IMR-90 (cell line): Measurements from ENCODE around the gene TIAM2. TPM values are rescaled to one million over a fixed set of nuclear protein-coding genes. Genes with fewer than 3 reads are reported as not detected.
A peak's percentile ranks its signal among the peaks of the same experiment; 100 is the strongest.

ENCODE experiments used
- ATAC-seq: fragments of 200-7000 bp; cut with Tn5 transposase; 2 replicates; pipeline ENCODE4 v1.9.1; 2020; ENCODE audit warnings: low read depth, mild to moderate bottlenecking, moderate library complexity
- BruUV-seq: library from RNA; stranded (reverse); fragments of 400-500 nt; replicated peaks from 2 replicates; lab custom pipeline; 2021; lab: Mats Ljungman, UMichigan
- CTCF ChIA-PET: fragments of 300-600 bp; formaldehyde crosslinking; extraction: SDS; loops from one replicate; lab custom pipeline; 2021; ENCODE audit warnings: antibody characterized with exemption; lab: Yijun Ruan, JAX
- POLR2A ChIA-PET: fragments of 300-600 bp; sonication (Branson Sonifier 250); formaldehyde crosslinking; loops from one replicate; lab custom pipeline; 2022; ENCODE audit warnings: antibody characterized with exemption; ENCODE audit not compliant: unreplicated experiment; lab: Charles Lee
- DNase-seq: peaks from one replicate; pipeline ENCODE4 v3.0.0; 2013
- H2AFZ ChIP-seq: replicated peaks from 2 replicates; pipeline ENCODE3; 2013; ENCODE audit warnings: low read length, mild to moderate bottlenecking; ENCODE audit not compliant: poor library complexity
- H2AK5ac ChIP-seq: 2 replicates; pipeline ENCODE4 v1.6.1; 2013; ENCODE audit warnings: low read depth, low read length, inconsistent platforms
- H2AK9ac ChIP-seq: replicated peaks from 2 replicates; pipeline ENCODE3; 2013; ENCODE audit warnings: mild to moderate bottlenecking, low read depth, low read length, moderate library complexity; ENCODE audit not compliant: poor library complexity
- H2BK120ac ChIP-seq: 2 replicates; pipeline ENCODE4 v1.6.1; 2013; ENCODE audit warnings: low read depth, low read length, inconsistent platforms
- H2BK15ac ChIP-seq: 3 replicates; pipeline ENCODE4 v1.6.1; 2013; ENCODE audit warnings: low read depth, low read length, inconsistent platforms
- H2BK20ac ChIP-seq: 2 replicates; pipeline ENCODE4 v1.6.1; 2013; ENCODE audit warnings: low read depth, mild to moderate bottlenecking, inconsistent platforms, low read length, moderate library complexity
- H2BK5ac ChIP-seq: 2 replicates; pipeline ENCODE4 v1.6.1; 2013; ENCODE audit warnings: mild to moderate bottlenecking, low read depth, low read length, inconsistent platforms; ENCODE audit not compliant: poor library complexity, severe bottlenecking
- H3K14ac ChIP-seq: replicated peaks from 2 replicates; pipeline ENCODE4 v1.6.1; 2013; ENCODE audit warnings: low read depth, low read length, inconsistent platforms
- H3K18ac ChIP-seq: 2 replicates; pipeline ENCODE4 v1.6.1; 2013; ENCODE audit warnings: low read depth, low read length, control low read depth
- H3K23ac ChIP-seq: 2 replicates; pipeline ENCODE4 v1.6.1; 2013; ENCODE audit warnings: low read depth, low read length, inconsistent platforms
- H3K27ac ChIP-seq: 2 replicates; pipeline ENCODE4 v1.5.1; 2013; ENCODE audit warnings: mild to moderate bottlenecking, control low read depth, low read length; ENCODE audit not compliant: insufficient read depth
- H3K27me3 ChIP-seq: 2 replicates; pipeline ENCODE4 v1.6.1; 2013; ENCODE audit warnings: low read length; ENCODE audit not compliant: control insufficient read depth, insufficient read depth
- H3K36me3 ChIP-seq: 2 replicates; pipeline ENCODE4 v1.6.1; 2013; ENCODE audit warnings: low read length, mixed read lengths; ENCODE audit not compliant: control insufficient read depth, insufficient read depth
- H3K4ac ChIP-seq: 2 replicates; pipeline ENCODE4 v1.6.1; 2013; ENCODE audit warnings: low read depth, low read length, inconsistent platforms
- H3K4me1 ChIP-seq: 2 replicates; pipeline ENCODE4 v1.6.1; 2013; ENCODE audit warnings: low read length, mixed read lengths; ENCODE audit not compliant: control insufficient read depth, insufficient read depth
- H3K4me2 ChIP-seq: 2 replicates; pipeline ENCODE4 v1.6.1; 2013; ENCODE audit warnings: low read depth, mild to moderate bottlenecking, control low read depth, low read length, moderate library complexity
- H3K4me3 ChIP-seq: 2 replicates; pipeline ENCODE4 v1.5.1; 2013; ENCODE audit warnings: low read depth, mild to moderate bottlenecking, control low read depth, low read length, moderate library complexity; ENCODE audit not compliant: insufficient read depth
- H3K56ac ChIP-seq: 2 replicates; pipeline ENCODE4 v1.6.1; 2013; ENCODE audit warnings: low read length, inconsistent platforms; ENCODE audit not compliant: insufficient read depth; ENCODE audit errors: extremely low read depth
- H3K79me1 ChIP-seq, 2 experiments: 2 replicates each; pipeline ENCODE4 v1.6.1; 2013; ENCODE audit warnings: low read length in 2 of 2, inconsistent platforms in 1 of 2, low read depth in 1 of 2
- H3K9ac ChIP-seq: 2 replicates; pipeline ENCODE4 v1.6.1; 2013; ENCODE audit warnings: low read depth, low read length, control low read depth
- H3K9me1 ChIP-seq: 2 replicates; pipeline ENCODE4 v1.6.1; 2013; ENCODE audit warnings: low read length, inconsistent platforms; ENCODE audit not compliant: insufficient read depth
- H3K9me3 ChIP-seq: 2 replicates; pipeline ENCODE4 v1.6.1; 2013; ENCODE audit warnings: low read length; ENCODE audit not compliant: control insufficient read depth, insufficient read depth
- H4K20me1 ChIP-seq: 2 replicates; pipeline ENCODE4 v1.6.1; 2013; ENCODE audit warnings: low read length, inconsistent platforms; ENCODE audit not compliant: insufficient read depth
- H4K5ac ChIP-seq: 2 replicates; pipeline ENCODE4 v1.6.1; 2013; ENCODE audit warnings: mild to moderate bottlenecking, low read depth, low read length, control low read depth
- H4K8ac ChIP-seq, 2 experiments: 2 replicates each; pipeline ENCODE4 v1.6.1; 2013; ENCODE audit warnings: low read depth in 2 of 2, low read length in 2 of 2, control low read depth in 1 of 2, inconsistent platforms in 1 of 2
- H4K91ac ChIP-seq: 2 replicates; pipeline ENCODE4 v1.6.1; 2013; ENCODE audit warnings: low read depth, low read length, inconsistent platforms; ENCODE audit not compliant: insufficient read depth
- BHLHE40 ChIP-seq: fragments of 150-350 bp; IDR thresholded peaks from 2 replicates; pipeline ENCODE4 v1.6.1; 2016; ENCODE audit warnings: mild to moderate bottlenecking, low read depth, low read length
- MAFK ChIP-seq: IDR thresholded peaks from 2 replicates; pipeline ENCODE4 v1.6.1; 2012; ENCODE audit warnings: low read depth, low read length, improper control_type of control experiment
- RFX5 ChIP-seq: IDR thresholded peaks from 2 replicates; pipeline ENCODE4 v1.8.0; 2012; ENCODE audit warnings: low read depth, mild to moderate bottlenecking, low read length, moderate library complexity
- WGBS, 2 experiments: methylation state at CpG; one replicate each; pipeline versions ENCODE4 v1.1.5 to v1.1.7; 2013; ENCODE audit warnings: missing lambda C conversion rate in 2 of 2; ENCODE audit not compliant: insufficient read length in 1 of 2; ENCODE audit errors: extremely low coverage in 2 of 2; 5-methylcytosine and 5-hydroxymethylcytosine counted together
- dilution Hi-C: fragments of 300-500 bp; cut with HindIII; formaldehyde crosslinking; loops from one replicate; pipeline ENCODE4 v1.14.3; 2018; ENCODE audit warnings: low sequenced_read_pairs; ENCODE audit not compliant: unreplicated experiment
- in situ Hi-C: fragments of 300-500 bp; cut with MboI; formaldehyde crosslinking; loops from 3 replicates; pipeline ENCODE4 v1.14.3; 2019; ENCODE audit warnings: low sequenced_read_pairs, inconsistent platforms, mixed read lengths
- intact Hi-C: fragments of 100-400 bp; cut with micrococcal nuclease; formaldehyde crosslinking; loops from 2 replicates; pipeline ENCODE4 v1.10.0; 2022
- polyA plus RNA-seq, 3 experiments: library from polyadenylated mRNA; depleted of rRNA; stranded (reverse); fragments of >200 nt; gene quantifications; 2 replicates each; pipeline ENCODE4 v1.2.3, GENCODE V29; 2012; ENCODE audit warnings: low replicate concordance in 1 of 3
- total RNA-seq: library from RNA; depleted of rRNA; stranded (reverse); fragments of >200 nt; gene quantifications from 2 replicates; pipeline ENCODE4 v1.2.3, GENCODE V29; 2012
- TF ChIP-seq, protein P1 (sequence below): fragments of 150-350 bp; IDR thresholded peaks from 2 replicates; pipeline ENCODE4 v1.6.1; 2016; ENCODE audit warnings: low read depth, mild to moderate bottlenecking, low read length, moderate library complexity, borderline replicate concordance

Gene TIAM2
- total and polyA plus RNA-seq, 2 of the 4 experiments (the other 2 are of a cell fraction): 3.1 to 4.7 TPM

DNA sequence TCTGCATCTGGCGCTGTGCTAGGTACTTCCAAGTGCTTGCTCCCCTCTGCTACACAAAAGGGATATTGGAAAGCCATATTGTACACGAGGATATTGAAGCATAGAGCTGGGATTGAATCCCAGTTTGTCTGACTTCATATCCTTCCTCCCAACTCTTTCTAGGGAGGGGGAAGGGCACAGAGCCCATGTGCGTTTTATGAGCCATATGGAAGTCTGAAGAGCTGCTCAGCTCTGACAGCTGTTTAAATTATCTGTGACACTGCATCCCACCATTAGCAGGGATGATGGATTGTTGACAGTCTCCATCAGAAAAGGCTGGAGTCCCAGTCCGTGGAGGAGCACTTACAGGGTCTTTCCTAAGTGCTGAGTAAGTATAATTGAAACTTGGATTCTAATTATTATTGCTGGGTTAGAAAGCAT is 18.4 kb downstream of the TIAM2 start:
- CTCF ChIA-PET: no interaction called here
- Histone ChIP-seq H3K9me1 (peaks cover 10% of the 10 kb centered on the region), H3K4me2 (no peak overlapping the region)

More for the DNA sequence above, 18.4 kb downstream of the TIAM2 start:
- in situ Hi-C loops: no loop called here
- intact Hi-C loops: loop anchor here (5.0 to 10.0 kb wide), 2 partner anchors 159 to 339 kb away; no protein-coding TSS in a partner anchor
- Histone ChIP-seq H2BK120ac (peak overlapping the region; percentile 23; the same call in 1 of the 2 replicates), H3K9ac (no peak overlapping the region), H3K27ac (no peak overlapping the region), H3K14ac (0 out of 2 replicates have a peak overlapping the region, but pooled peaks have one; percentile 15), H4K91ac (peak overlapping the region; percentile 59; the same call in 1 of the 2 replicates), H2BK5ac (no peak overlapping the region), H3K9me3 (no peaks in the 10 kb centered on the region), H3K23ac (0 out of 2 replicates have a peak overlapping the region, but pooled peaks have one; percentile 10), H3K4ac (peak overlapping the region; percentile 38), H4K5ac (0 out of 2 replicates have a peak overlapping the region, but pooled peaks have one; percentile 7), H2BK20ac (peak overlapping the region; percentile 67), H3K56ac (no peak overlapping the region), H2AK9ac (no peak overlapping the region), H3K36me3 (no peaks in the 10 kb centered on the region), H4K8ac (peak overlapping the region in 1 of 2 experiments; percentile 58; a peak in 1 of 4 replicates), H3K4me3 (no peak overlapping the region), H4K20me1 (0 out of 2 replicates have a peak, but pooled peaks cover 4% of the 10 kb centered on the region), H3K27me3 (no peaks in the 10 kb centered on the region), H3K79me1 (peaks cover 0 to 19% of the 10 kb centered on the region in 2 experiments; a peak in 2 of 4 replicates), H2BK15ac (0 out of 3 replicates have a peak overlapping the region, but pooled peaks have one; percentile 24), H2AK5ac (peak overlapping the region; percentile 41; the same call in 1 of the 2 replicates), H2AFZ (no peak overlapping the region), H3K18ac (peak overlapping the region; percentile 77), H3K4me1 (peaks cover 10% of the 10 kb centered on the region)
- TF ChIP-seq BHLHE40: no peak
- peak; percentile 63 for TF ChIP-seq MAFK
- TF ChIP-seq RFX5: no peak
- TF ChIP-seq, protein P1, sequence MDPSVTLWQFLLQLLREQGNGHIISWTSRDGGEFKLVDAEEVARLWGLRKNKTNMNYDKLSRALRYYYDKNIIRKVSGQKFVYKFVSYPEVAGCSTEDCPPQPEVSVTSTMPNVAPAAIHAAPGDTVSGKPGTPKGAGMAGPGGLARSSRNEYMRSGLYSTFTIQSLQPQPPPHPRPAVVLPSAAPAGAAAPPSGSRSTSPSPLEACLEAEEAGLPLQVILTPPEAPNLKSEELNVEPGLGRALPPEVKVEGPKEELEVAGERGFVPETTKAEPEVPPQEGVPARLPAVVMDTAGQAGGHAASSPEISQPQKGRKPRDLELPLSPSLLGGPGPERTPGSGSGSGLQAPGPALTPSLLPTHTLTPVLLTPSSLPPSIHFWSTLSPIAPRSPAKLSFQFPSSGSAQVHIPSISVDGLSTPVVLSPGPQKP: no peak
- no TSS peak for BruUV-seq
- dilution Hi-C loops: no loop called here
- POLR2A ChIA-PET: no interaction called here
- DNase-seq (peak; percentile 24), ATAC-seq (no peak)
- no CpG with 5 or more reads among the region's 4 CpGs for WGBS, 2 experiments
